Fibroblast of skin of back (primary cell): ENCODE data around the gene TAF1C.

Experiments
- DNase-seq: peaks from one replicate; pipeline ENCODE4 v3.0.0-alpha.2; 2013

Gene TAF1C

GRCh38 chr16:84155771-84156170 lies 31.1 kb downstream of the TAF1C start:
- no peak for DNase-seq

GRCh38 chr16:84155226-84155625 lies 31.6 kb downstream of the TAF1C start:
- no peak for DNase-seq

- no peak for DNase-seq
These were observed 33.1 kb downstream of the TAF1C start for GRCh38 chr16:84153660-84154214.

GRCh38 chr16:84150926-84151325 lies 35.9 kb downstream of the TAF1C start:
- DNase-seq = no peak

- peak; percentile 79 for DNase-seq
These were observed 41.8 kb downstream of the TAF1C start, which contains the start of the genes DNAAF1 and HSDL1 for GRCh38 chr16:84144859-84145639. TSS of gene DNAAF1 (plus strand) at chr16:84145308. CDS start at chr16:84145441, 133 bp downstream. TSS of gene HSDL1 (minus strand) at chr16:84145177. CDS start at chr16:84131321, 13,856 bp downstream.

- no peak for DNase-seq
These were observed 42.5 kb downstream of the TAF1C start for GRCh38 chr16:84144209-84144858.

- DNase-seq = no peak
These were observed 43.1 kb downstream of the TAF1C start for GRCh38 chr16:84143784-84144199.

- no peak for DNase-seq
These were observed 43.8 kb downstream of the TAF1C start for GRCh38 chr16:84143081-84143480.

- DNase-seq = no peak
These were observed 45.6 kb downstream of the TAF1C start for GRCh38 chr16:84141143-84141670.

GRCh38 chr16:84139628-84140258 lies 47.1 kb downstream of the TAF1C start:
- DNase-seq = no peak

GRCh38 chr16:84138824-84139627 lies 47.8 kb downstream of the TAF1C start:
- peak; percentile 45 for DNase-seq

GRCh38 chr16:84138500-84138823 lies 48.4 kb downstream of the TAF1C start:
- DNase-seq = no peak

- no peak for DNase-seq
These were observed 49.0 kb downstream of the TAF1C start for GRCh38 chr16:84137769-84138357.

- no peak for DNase-seq
These were observed 49.6 kb downstream of the TAF1C start for GRCh38 chr16:84137287-84137686.

- peak; percentile 34 for DNase-seq
These were observed 50.3 kb downstream of the TAF1C start for GRCh38 chr16:84136331-84137125.

GRCh38 chr16:84132527-84133285 lies 54.2 kb downstream of the TAF1C start:
- DNase-seq = no peak

- DNase-seq = no peak
These were observed 55.7 kb downstream of the TAF1C start for GRCh38 chr16:84131117-84131516.
